NCI-H345 treated with DMSO at 0.1 percent for 48 hours (cell line): ENCODE measurements around the gene PSMA6.
"Not testable (repeated sequence)": the region's sequence is repeated elsewhere in the genome, so short reads cannot be mapped to it uniquely, and the experiment has no call there.

Source experiments
- DNase-seq: peaks from one replicate; lab custom pipeline; 2025; ENCODE audit not compliant: unreplicated experiment; lab: John Stamatoyannopoulos, UW

PSMA6 gene

GRCh38 chr14:35319509-35319908 is 27.3 kb downstream of the PSMA6 start:
- DNase-seq: no peak

GRCh38 chr14:35320472-35320871 is 28.3 kb downstream of the PSMA6 start:
- DNase-seq: no peak

GRCh38 chr14:35326375-35326774 is 34.2 kb downstream of the PSMA6 start:
- no peak for DNase-seq

GRCh38 chr14:35331605-35332516 is 39.7 kb downstream of the PSMA6 start:
- DNase-seq: no peak

GRCh38 chr14:35332517-35333263 is 40.5 kb downstream of the PSMA6 start:
- no peak for DNase-seq

- peak; percentile 44 for DNase-seq
These were observed 41.1 kb downstream of the PSMA6 start for GRCh38 chr14:35333264-35333730.

- DNase-seq: no peak
These were observed 41.9 kb downstream of the PSMA6 start for GRCh38 chr14:35333797-35334743.

GRCh38 chr14:35335388-35336092 is 43.4 kb downstream of the PSMA6 start:
- DNase-seq: no peak

- not testable (repeated sequence) for DNase-seq
These were observed 44.0 kb downstream of the PSMA6 start for GRCh38 chr14:35336171-35336493.

- no peak for DNase-seq
These were observed 44.5 kb downstream of the PSMA6 start for GRCh38 chr14:35336494-35337268.

GRCh38 chr14:35337269-35338255 is 45.4 kb downstream of the PSMA6 start:
- DNase-seq: no peak

GRCh38 chr14:35338731-35339405 is 46.7 kb downstream of the PSMA6 start:
- DNase-seq: no peak

GRCh38 chr14:35339761-35340406 is 47.7 kb downstream of the PSMA6 start:
- no peak for DNase-seq

GRCh38 chr14:35340616-35341453 is 48.7 kb downstream of the PSMA6 start:
- no peak for DNase-seq

GRCh38 chr14:35341454-35341750 is 49.2 kb downstream of the PSMA6 start:
- no peak for DNase-seq

- peak; percentile 45 for DNase-seq
These were observed 49.7 kb downstream of the PSMA6 start for GRCh38 chr14:35341751-35342488.
